Measurements from ENCODE around the gene FAM25A.
"Not testable (repeated sequence)": the region's sequence is repeated elsewhere in the genome, so short reads cannot be mapped to it uniquely, and the experiment has no call there.

The FAM25A gene

DNA sequence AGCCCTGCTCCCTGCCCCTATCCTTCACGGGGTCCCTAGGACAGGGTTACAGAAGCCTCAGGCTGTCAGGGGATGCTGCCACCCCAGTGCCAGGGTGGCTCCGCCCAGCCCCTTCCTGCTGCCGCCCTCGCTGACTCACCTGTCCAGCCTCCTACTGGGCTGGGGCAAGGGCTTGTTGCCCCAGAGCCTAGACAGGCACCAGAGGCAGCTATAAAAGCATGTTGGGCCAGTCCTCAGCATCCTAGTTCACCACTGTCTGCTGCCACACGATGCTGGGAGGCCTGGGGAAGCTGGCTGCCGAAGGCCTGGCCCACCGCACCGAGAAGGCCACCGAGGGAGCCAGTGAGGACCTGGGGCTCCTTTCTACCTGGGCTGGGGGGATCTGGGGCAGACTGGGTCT lies at the start of gene FAM25A:
Gene FAM25A (plus strand): TSS at position 239 of the 400 bp plus-strand sequence. CDS start 31 bp downstream, at position 270.
- not testable (repeated sequence) for DNase-seq

DNA sequence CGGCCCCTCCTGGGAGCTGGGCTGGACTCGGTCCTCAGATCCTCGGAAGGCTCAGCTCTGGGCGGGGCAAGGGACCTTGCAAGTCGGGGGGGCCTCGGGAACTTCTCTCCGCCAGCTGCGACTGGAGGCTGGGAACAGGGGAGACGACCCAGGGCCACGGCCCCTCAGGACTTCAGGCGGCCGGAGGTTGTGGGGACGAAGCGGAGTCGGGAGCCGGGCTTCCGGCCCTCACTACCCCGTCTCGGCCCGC lies 49.2 kb upstream of the FAM25A start:
- no peak for DNase-seq

DNA sequence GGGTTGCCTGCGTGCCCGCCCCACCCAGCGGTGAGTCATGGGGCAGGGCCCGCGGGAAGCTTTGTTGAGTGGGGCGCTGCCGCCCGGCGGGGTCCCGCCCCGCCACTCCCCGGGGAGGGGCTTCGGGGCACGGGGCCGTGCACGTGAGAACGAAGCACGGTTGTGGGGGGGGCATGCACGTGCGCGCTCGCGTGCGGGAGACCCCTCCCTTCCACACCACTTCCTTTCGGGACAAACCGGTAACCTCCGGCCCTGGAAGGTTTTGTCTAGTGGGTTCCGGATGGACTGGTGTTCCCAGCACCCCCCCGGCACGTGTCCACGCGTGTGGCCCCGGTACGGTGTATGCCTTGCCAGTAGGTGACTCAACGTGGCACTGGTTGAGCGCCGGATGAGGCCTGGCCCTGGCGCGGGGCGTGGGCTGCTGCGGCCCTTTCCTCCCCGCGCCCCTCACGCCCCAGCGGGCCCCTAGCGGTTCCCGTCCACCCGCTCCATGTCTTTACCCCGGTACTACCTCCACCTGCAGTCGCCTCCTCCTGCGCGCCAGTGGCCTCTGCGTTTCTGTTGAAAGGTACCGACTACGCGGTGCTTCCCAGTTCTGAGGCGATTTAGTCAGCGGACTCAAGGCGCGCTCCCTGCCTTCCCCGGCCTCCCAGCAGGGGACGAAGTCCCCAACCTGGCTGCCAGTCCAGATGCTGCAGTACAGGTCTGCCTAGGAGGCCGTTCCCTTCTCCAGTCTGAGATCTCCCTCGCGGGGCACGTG lies 48.7 kb upstream of the FAM25A start:
- DNase-seq, result no peak

DNA sequence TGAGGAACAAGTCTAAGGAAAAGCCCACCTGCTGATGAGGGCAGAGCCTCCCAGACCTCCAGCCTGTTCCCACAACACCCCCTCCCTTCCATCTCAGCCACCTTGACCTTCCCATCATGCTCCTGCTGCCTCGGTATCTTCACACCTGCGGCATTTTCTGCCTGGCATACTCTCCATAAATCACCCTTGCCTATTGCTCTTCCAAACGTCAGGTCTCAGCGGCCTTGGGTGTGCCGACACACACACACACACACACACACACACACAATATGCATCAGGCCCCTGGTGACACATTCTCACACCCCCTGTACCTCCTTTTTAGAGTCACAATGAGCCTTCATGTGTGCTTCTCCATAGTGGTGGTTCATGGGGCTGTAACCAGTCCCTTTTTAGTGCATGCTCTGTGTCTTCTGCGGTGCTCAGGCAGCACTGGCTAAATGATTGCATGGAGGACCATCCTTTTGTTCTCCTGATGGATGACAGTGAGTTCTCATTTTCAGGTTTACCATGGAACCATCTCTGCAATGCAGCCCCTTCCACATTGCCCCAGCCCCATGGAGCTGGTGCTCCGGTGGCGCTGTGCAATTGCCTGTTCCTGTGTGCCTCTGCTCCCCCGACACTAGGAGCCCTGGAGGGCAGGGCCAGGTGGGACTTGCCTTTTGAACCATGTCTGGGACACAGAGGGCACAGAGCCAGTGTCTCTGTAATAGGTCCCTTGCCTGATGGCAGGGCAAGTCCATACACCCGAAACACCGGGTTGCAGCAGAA lies 47.3 kb upstream of the FAM25A start:
- DNase-seq, result no peak

DNA sequence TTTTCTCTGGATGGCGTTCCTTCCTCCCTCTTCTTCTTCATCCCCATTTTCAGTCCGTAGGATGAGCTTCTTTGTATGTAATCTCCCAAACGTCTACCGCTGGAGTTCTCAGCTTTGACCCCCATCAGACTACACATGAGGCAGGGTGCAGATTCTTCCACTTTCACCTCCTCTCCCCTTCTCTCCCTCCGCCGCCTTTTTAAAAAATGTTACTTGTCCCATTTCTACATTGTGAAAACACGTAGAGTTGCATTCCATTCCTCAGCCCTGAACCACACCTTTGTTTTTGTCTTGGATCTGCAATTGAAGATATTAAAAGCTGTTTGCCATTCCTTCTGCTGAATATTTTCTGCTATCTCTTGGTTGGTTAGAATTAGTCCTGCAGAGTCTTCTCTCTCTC lies 45.6 kb upstream of the FAM25A start:
- no peak for DNase-seq

DNA sequence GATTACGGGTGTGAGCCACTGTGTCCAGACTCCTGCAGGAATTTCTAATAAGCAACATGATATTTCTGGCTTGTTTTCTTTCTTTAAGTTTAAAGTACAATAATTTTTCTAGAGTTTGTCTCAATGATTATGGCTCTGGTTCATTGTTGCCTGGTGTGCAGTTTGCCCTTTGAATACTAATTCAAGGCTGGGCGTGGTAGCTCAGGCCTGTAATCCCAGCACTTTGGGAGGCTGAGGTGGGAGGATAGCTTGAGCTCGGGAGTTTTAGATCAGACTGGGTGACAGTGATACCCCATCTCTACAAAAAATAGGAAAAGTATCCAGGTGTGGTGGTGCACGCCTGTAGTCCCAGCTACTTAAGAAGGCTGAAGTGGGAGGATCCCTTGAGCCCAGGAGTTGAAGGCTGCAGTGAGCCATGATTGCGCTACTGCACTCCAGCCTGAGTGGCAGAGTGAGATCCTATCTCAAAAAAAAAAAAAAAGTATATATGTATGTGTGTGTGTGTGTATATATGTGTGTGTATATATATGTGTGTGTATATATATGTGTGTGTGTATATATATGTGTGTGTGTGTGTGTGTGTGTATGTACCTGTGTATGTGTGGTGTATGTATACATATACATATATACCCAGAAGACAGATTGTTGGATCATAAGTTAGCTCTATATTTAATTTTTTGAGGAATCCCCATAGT lies 43.6 kb upstream of the FAM25A start:
- no peak for DNase-seq

DNA sequence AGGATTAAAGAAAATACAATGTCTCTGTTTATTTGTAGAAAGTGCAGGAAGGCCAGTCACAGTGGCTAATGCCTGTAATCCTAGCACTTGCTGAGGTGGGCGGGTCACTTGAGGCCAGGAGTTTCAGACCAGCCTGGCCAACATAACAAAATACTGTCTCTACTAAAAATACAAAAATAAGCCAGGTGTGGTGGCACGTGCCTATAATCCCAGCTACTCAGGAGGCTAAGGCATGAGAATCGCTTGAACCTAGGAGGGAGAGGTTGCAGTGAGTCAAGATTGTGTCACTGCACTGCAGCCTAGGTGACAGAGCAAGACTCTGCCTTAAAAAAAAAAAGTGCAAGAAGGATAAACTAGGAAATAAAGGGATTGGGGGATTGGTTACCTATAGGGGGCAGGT lies 41.6 kb upstream of the FAM25A start:
- DNase-seq, result not testable (repeated sequence)

DNA sequence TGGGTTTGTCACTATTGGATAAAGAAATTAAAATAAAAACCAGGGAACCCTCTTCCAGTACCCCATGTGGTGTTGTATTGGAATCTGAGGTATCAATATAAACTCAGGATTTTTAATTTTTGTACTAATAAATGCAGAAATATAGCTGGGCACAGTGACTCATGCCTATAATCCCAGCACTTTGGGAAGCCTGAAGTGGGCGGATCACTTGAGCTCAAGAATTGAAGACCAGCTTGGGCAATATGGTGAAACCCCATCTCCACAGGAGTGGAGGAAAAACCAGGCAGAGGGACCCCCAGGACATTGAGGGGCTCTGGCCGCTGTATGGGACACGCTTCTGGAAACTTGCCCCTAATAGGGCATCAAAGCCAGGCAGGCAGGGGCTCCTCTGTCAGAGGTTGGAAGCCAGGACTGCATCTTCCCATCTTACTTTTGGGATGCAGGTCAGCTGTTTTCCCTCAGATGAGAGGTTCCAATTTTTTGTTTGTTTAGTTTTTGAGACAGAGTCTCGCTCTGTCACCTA lies 40.7 kb upstream of the FAM25A start:
- no peak for DNase-seq

DNA sequence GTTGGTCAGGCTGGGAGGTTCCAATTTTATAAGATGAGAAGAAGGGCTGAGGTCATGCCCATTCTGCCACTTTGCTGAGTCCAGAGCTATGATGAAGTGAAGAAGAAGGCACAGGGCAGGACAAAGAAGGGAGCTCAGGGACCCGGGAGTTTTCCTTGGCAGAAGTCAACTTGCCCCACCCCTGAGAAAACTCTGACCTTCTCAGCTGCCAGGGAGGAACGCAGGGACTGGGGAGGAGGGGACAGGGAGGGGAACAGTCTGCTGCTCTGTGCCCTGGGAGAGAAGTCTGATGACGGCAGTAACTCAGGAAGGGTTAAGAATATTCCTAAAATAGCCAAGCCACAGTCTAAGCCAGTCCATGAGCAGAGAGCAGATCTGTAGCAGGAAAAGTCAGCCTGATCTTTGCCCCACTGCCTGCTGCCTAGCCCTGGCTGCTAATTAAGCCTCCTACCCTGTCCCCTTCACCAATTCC lies 40.1 kb upstream of the FAM25A start:
- DNase-seq, result no peak

DNA sequence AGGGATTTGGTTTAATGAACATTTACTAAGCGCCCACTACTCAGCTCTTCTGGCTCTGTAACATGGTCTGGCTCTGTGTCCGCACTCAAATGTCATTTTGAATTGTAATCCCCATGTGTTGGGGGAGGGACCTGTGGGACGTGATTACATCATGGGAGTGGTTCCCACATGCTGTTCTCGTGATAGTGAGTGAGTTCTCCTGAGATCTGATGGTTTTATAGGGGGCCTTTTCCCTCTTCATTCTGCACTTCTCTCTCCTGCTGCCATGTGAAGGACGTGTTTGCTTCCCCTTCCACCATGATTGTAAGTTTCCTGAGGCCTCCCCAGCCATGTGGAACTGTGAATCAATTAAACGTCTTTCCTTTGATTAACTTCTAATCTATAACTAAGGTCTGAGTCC lies 39.1 kb upstream of the FAM25A start:
- DNase-seq, result not testable (repeated sequence)

DNA sequence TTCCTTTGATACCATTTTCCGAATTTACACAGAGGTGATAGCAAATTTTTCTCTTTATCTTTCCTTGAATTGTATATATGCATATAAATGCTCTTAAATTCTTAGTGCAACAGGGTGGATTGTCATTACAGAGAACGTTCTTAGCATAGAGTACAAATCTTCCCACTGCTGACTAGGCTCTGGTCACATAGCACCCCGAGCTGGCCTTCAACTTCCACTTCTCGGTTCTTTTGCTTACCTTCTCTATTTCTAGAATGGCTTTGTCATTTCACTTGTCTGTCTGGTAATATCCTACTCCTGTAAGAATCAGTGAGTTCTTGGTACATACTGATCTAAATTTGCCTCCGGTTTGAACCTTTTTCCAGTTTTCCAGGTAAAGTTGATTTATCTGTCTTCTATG lies 38.4 kb upstream of the FAM25A start:
- no peak for DNase-seq

DNA sequence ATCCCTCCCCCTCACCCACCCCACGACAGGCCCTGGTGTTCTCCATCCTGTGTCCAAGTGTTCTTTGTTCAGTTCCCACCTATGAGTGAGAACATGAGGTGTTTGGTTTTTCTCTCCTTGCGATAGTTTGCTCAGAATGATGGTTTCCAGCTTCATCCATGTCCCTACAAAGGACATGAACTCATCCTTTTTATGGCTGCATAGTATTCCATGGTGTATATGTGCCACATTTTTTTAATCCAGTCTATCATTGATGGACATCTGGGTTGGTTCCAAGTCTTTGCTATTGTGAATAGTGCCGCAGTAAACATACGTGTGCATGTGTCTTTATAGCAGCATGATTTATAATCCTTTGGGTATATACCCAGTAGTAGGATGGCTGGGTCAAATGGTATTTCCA lies 35.6 kb upstream of the FAM25A start:
- DNase-seq, result not testable (repeated sequence)

DNA sequence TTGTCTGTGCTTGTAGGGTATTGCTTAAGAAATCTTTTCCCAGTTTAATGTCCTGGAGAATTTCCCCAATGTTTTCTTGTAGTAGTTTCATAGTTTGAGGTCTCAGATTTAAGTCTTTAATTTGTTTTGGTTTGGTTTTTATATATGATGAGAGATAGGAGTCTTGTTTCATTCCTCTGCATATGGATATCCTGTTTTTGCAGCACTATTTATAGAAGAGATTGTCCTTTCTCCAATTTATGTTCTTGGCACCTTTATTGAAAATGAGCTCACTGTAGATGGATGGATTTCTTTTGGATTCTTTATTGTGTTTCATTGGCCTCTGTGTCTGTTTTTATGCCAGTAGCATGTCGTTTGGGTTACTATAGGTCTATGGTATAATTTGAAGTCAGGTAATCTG lies 31.6 kb upstream of the FAM25A start:
- DNase-seq, result no peak

DNA sequence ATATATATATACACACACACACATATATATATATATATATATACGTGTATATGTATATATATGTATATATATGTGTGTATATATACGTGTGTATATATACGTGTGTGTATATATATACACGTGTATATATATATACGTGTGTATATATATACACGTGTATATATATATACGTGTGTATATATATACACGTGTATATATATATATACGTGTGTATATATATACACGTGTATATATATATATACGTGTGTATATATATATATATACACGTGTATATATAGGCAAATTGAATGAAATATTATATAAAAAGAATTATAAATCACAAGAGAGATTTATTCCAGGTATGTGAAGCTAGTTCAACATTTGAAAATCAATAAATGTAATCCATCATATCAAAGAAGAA lies 28.7 kb upstream of the FAM25A start:
- DNase-seq, result not testable (repeated sequence)

DNA sequence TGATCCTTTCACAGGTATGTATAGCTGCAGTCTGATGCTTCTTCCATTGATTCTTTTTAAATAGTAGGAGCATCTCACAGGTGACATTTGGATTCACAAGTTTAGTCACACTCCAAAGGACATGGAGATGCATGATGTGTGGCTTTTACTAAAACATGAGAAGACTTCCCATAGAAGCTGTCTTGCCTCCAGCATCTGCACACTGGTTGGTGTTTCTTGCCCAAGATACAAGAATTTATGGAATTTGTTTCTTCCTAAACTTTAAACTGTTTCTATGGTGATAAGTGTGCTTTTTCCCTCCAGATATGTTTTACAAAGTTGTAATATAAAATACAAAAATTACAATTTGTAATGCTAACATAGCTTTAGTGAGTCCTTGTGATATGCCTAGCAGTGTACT lies 27.6 kb upstream of the FAM25A start:
- DNase-seq, result no peak

DNA sequence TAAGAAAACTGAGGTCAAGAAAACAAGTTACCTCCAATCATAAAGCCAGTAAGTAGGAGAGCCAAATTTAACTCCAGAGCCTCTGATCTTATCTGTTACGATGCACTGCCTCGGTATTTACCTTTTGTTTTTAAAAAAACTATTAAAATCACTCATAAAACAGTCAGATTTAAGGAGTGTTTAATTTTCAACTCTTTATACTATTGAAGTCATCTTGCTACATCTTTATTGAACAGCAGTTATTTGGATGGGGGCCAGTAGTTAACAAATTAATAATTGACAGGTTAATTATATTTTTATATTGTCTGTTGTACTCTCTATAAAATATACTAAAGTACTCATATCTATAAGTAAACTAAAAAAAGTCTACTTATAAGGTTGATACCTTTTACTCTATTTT lies 27.2 kb upstream of the FAM25A start:
- no peak for DNase-seq

DNA sequence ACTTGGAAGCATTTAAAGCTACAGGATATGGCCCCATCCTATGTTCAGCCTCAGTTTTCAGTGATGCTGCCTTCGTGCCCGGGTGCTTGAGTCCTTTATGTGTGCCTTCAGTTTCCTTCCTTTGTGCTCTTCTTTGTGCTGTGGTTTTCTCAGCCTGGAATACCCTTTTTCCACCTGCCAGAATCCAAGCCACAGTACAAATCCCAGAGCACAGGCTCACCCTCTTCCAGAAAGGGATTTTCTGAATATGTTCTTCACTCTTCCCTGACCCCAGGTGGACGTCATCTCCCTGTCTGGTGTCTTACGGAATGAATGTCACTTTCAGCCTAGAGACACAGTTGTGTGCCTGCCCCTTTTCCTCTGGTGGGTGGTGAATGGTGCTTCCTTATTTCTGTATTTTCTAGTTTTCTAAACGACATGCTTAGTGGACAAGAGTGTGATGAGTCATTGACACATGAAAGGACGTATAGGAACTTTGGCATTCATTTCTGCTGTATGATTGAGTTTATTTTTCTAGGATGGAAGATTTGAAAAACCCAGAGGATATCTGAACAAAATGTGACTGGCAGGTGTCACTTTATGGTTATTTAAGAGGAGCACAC lies 20.2 kb upstream of the FAM25A start:
- DNase-seq, result not testable (repeated sequence)

DNA sequence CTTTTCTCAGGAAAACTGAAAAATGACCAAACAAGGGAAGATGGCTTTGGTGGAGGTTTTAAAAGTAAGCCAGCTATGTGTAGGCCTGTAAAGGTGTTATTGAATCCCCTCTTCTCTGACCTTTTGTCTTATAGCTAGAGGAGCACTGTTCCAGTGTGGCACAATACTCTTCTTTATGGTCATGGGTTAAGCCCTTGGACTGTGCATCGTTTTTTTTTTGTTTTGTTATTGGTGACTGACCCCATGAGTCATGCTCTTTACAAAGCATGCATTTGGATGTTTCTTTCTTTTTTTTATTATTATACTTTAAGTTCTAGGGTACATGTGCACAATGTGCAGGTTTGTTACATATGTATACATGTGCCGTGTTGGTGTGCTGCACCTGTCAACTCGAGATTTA lies 19.6 kb upstream of the FAM25A start:
- no peak for DNase-seq

DNA sequence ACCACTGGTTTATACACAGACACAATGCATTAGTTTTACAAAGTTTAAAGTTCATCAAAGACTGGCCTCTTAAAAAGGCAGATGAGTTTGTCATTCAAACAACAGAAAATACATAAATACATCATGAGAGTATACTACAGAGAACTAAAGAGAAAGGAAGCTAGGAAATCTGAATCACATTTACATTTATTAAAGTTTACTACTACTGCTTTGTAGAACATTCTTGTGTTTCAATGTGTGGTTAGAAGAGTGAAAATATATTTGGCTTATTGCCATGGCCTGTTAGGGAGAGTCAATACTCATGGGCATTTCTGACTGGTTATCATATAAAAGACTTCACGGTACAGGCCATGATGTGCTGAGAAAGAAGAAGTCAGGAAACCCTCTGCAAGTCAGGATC lies 13.0 kb upstream of the FAM25A start:
- DNase-seq, result not testable (repeated sequence)

DNA sequence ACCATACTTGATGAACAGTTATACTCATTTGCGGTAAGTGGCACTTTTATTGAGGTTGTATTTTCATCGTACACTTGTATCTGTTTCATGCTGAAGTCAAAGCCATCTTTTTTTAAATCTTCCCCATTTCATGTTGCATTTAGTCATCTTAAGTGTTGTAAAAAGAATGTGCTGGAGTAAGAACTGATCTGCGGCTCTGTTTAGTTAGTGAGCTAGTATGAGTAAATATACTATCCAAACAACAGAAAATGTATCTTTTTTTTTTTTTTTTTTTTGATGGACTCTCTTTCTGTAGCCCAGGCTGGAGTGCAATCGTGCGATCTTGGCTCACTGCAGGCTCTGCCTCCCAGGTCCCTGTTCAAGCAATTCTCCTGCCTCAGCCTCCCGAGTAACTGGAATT lies 12.4 kb upstream of the FAM25A start:
- DNase-seq, result not testable (repeated sequence)

DNA sequence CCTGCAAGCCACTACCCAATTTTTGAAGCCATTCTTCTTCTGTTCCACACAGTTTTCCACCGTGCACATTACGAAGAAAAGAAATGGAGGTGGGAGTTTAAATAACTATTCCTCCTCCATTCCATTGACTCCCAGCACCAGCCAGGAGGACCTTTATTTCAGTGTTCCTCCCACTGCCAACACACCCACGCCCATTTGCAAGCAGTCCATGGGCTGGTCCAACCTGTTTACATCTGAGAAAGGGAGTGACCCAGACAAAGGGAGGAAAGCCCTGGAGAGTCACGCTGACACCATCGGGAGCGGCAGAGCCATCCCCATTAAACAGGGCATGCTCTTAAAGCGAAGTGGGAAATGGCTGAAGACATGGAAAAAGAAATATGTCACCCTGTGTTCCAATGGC lies 11.8 kb upstream of the FAM25A start:
- DNase-seq, result not testable (repeated sequence)

DNA sequence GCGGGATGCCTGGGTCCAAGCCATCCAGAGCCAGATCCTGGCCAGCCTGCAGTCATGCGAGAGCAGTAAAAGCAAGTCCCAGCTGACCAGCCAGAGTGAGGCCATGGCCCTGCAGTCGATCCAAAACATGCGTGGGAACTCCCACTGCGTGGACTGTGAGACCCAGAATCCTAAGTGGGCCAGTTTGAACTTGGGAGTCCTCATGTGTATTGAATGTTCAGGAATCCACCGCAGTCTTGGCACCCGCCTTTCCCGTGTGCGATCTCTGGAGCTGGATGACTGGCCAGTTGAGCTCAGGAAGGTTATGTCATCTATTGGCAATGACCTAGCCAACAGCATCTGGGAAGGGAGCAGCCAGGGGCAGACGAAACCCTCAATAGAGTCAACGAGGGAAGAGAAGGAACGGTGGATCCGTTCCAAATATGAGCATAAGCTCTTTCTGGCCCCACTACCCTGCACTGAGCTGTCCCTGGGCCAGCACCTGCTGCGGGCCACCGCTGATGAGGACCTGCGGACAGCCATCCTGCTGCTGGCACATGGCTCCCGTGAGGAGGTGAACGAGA lies 10.9 kb upstream of the FAM25A start:
- not testable (repeated sequence) for DNase-seq

DNA sequence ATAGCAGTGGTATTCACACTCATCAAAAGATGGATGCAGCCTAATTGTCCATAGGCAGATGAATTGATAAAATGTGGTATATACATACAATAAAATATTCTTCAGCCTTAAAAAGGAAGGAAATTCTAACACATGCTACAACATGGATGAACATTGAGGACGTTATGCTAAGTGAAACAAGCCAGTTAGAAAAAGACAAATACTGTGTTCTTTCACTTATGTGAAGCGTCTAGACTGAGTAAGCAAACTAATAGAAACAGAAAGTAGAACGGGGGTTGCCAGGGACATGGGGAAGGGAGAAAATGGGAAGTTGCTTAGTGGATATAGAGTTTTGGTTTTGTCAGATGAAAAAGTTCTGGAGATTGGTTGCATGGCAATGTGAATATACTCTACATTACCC lies 6.6 kb upstream of the FAM25A start:
- not testable (repeated sequence) for DNase-seq

Measured in SHP77 (cell line).